HepG2 (cell line): Measurements from ENCODE around the gene ARHGAP5. TPM values are rescaled to one million over a fixed set of nuclear protein-coding genes. Genes with fewer than 3 reads are reported as not detected.

Experiments used
- ATAC-seq: fragments of 200-7000 bp; cut with Tn5 transposase; 3 replicates; pipeline ENCODE4 v1.9.1; 2020; ENCODE audit warnings: mild to moderate bottlenecking, moderate library complexity
- BruUV-seq: library from RNA; stranded (reverse); fragments of 400-500 nt; replicated peaks from 2 replicates; lab custom pipeline; 2021; lab: Mats Ljungman, UMichigan
- CTCF ChIA-PET: fragments of 300-600 bp; formaldehyde crosslinking; extraction: SDS; loops from one replicate; lab custom pipeline; 2021; ENCODE audit warnings: low total read pairs, inconsistent platforms, low intra/inter-chr PET ratio; lab: Yijun Ruan, JAX
- POLR2A ChIA-PET: fragments of 350-600 bp; sonication (Branson Sonifier 250); formaldehyde crosslinking; loops from one replicate; lab custom pipeline; 2020; ENCODE audit warnings: antibody characterized with exemption, inconsistent platforms; lab: Yijun Ruan, JAX
- DNase-seq: peaks from one replicate; pipeline ENCODE4 v3.0.0-alpha.2; 2015; ENCODE audit warnings: low spot score
- FAIRE-seq: peaks from 3 replicates; lab custom pipeline; 2011; peaks lifted over from hg19 to GRCh38; lab: Jason Lieb, UNC
- H2AFZ ChIP-seq: one replicate; pipeline ENCODE4 v1.6.1; 2011; ENCODE audit warnings: low read length, inconsistent platforms
- H3K27ac ChIP-seq: fragments of 300-600 bp; 3 replicates; pipeline ENCODE4 v1.8.0; 2011; ENCODE audit warnings: mixed run types, mild to moderate bottlenecking, mixed read lengths, low read length, inconsistent platforms; ENCODE audit not compliant: insufficient read depth; ENCODE audit errors: extremely low read length
- H3K27me3 ChIP-seq, 2 experiments: fragments of 200-600 bp in 1 of 2; 2 replicates in 1 of 2; 3 replicates in 1 of 2; pipeline versions ENCODE4 v1.6.0 to v1.8.0; 2011; ENCODE audit warnings: low read length in 2 of 2, mild to moderate bottlenecking in 2 of 2, moderate library complexity in 2 of 2, inconsistent platforms in 1 of 2; ENCODE audit not compliant: insufficient read depth in 2 of 2, control insufficient read depth in 1 of 2
- H3K36me3 ChIP-seq, 2 experiments: fragments of 200-600 bp in 1 of 2; replicated peaks in 1 of 2; 2 replicates in 1 of 2; 3 replicates in 1 of 2; pipeline versions ENCODE4 v1.5.1 to v1.8.0; 2011; ENCODE audit warnings: low read length in 2 of 2, inconsistent platforms in 1 of 2; ENCODE audit not compliant: insufficient read depth in 2 of 2, control insufficient read depth in 1 of 2
- H3K4me1 ChIP-seq: 2 replicates; pipeline ENCODE4 v1.5.1; 2012; ENCODE audit warnings: low read length, inconsistent platforms; ENCODE audit not compliant: insufficient read depth
- H3K4me2 ChIP-seq: 2 replicates; pipeline ENCODE4 v1.6.0; 2011; ENCODE audit warnings: low read depth, low read length, inconsistent platforms
- H3K4me3 ChIP-seq, 3 experiments: fragments of 200-600 bp in 1 of 3; sonication (generic), shearing (Covaris generic) in 1 of 3; replicated peaks in 1 of 3; 2 replicates each; pipeline ENCODE4 v1.5.1; 2011 to 2016; ENCODE audit warnings: low read length in 3 of 3, inconsistent platforms in 2 of 3, low read depth in 2 of 3, mild to moderate bottlenecking in 2 of 3, control low read depth in 1 of 3, mixed read lengths in 1 of 3; ENCODE audit not compliant: insufficient read depth in 1 of 3
- H3K79me2 ChIP-seq: one replicate; pipeline ENCODE4 v1.6.1; 2011; ENCODE audit warnings: low read length, inconsistent platforms; ENCODE audit not compliant: insufficient read depth
- H3K9ac ChIP-seq: 2 replicates; pipeline ENCODE4 v1.6.0; 2011; ENCODE audit warnings: mild to moderate bottlenecking, low read depth, low read length, inconsistent platforms; ENCODE audit not compliant: insufficient read depth
- H3K9me3 ChIP-seq: 2 replicates; pipeline ENCODE4 v1.5.1; 2012; ENCODE audit warnings: mild to moderate bottlenecking, low read length
- H4K20me1 ChIP-seq: 2 replicates; pipeline ENCODE4 v1.6.0; 2011; ENCODE audit warnings: inconsistent platforms, mild to moderate bottlenecking, low read length, moderate library complexity; ENCODE audit not compliant: insufficient read depth
- CEBPB ChIP-seq: IDR thresholded peaks from 2 replicates; pipeline ENCODE4 v1.6.1; 2011; ENCODE audit warnings: low read depth, low read length, improper control_type of control experiment, borderline replicate concordance
- RXRB ChIP-seq: IDR thresholded peaks from 2 replicates; pipeline ENCODE4 v1.6.1; 2016; ENCODE audit warnings: borderline replicate concordance, missing genetic modification reagents, missing compliant biosample characterization
- SOX5 ChIP-seq: IDR thresholded peaks from 2 replicates; pipeline ENCODE4 v1.6.1; 2016; ENCODE audit warnings: borderline replicate concordance
- ZBTB7A ChIP-seq: sonication (generic); formaldehyde crosslinking; IDR thresholded peaks from 2 replicates; pipeline ENCODE4 v1.8.0; 2022; ENCODE audit warnings: mild to moderate bottlenecking, missing genetic modification reagents
- ZNF589 ChIP-seq: sonication (generic); formaldehyde crosslinking; conservative IDR thresholded peaks from 2 replicates; pipeline ENCODE4 v1.8.0; 2022; ENCODE audit warnings: mild to moderate bottlenecking, moderate library complexity, missing genetic modification reagents
- ZNF713 ChIP-seq: sonication (generic); formaldehyde crosslinking; IDR thresholded peaks from 2 replicates; pipeline ENCODE4 v1.4.0; 2020; ENCODE audit warnings: mild to moderate bottlenecking, missing genetic modification reagents
- ZSCAN20 ChIP-seq: sonication (generic); formaldehyde crosslinking; IDR thresholded peaks from 2 replicates; pipeline ENCODE4 v1.4.0; 2020; ENCODE audit warnings: missing genetic modification reagents, mild to moderate bottlenecking, borderline replicate concordance
- WGBS: methylation state at CpG from one replicate; pipeline ENCODE4 v1.1.6; 2017; ENCODE audit warnings: low lambda C conversion rate; 5-methylcytosine and 5-hydroxymethylcytosine counted together
- in situ Hi-C: cut with HindIII; loops from 2 replicates; pipeline ENCODE4 v1.10.0; 2017; ENCODE audit warnings: low pct_unique_long_range_greater_than_20kb; ENCODE audit not compliant: extremely low pct_ligation_motif_present
- intact Hi-C: fragments of 100-400 bp; cut with micrococcal nuclease; formaldehyde crosslinking; loops from one replicate; pipeline ENCODE4 v1.10.0; 2022; ENCODE audit not compliant: unreplicated experiment
- polyA plus RNA-seq, 8 experiments: library from polyadenylated mRNA; depleted of rRNA in 3 of 8; stranded (reverse) in 7 of 8; unstranded in 1 of 8; fragments of >200 nt; fragmentation: Illumina TruSeq in 4 of 8; extraction: Trizol in 4 of 8; gene quantifications; 2 replicates each; pipeline versions ENCODE4 v1.2.1 to v1.2.3, GENCODE V29; 2011 to 2016; ENCODE audit warnings: low read depth in 4 of 8, missing spikeins in 1 of 8, mixed read lengths in 1 of 8; ENCODE audit not compliant: insufficient read depth in 1 of 8
- total RNA-seq, 5 experiments: library from RNA; depleted of rRNA; stranded (reverse); fragments of >200 nt; fragmentation: Illumina TruSeq; extraction: Trizol; gene quantifications; 2 replicates each; pipeline ENCODE4 v1.2.3, GENCODE V29; 2016; ENCODE audit warnings: low read depth in 1 of 5
- TF ChIP-seq, protein P1 (sequence below), 2 experiments: fragments of 450-650 bp in 1 of 2; sonication (generic) in 1 of 2; formaldehyde crosslinking; IDR thresholded peaks; 2 replicates each; pipeline versions ENCODE4 v1.5.0 to v1.8.0; 2020 to 2022; ENCODE audit warnings: mild to moderate bottlenecking in 1 of 2, missing genetic modification reagents in 1 of 2
- TF ChIP-seq, protein P2 (sequence below): sonication (generic); formaldehyde crosslinking; IDR thresholded peaks from 2 replicates; pipeline ENCODE4 v1.4.0; 2020; ENCODE audit warnings: missing genetic modification reagents; ENCODE audit errors: not compliant biosample characterization
- TF ChIP-seq, protein P3 (sequence below): sonication (generic); formaldehyde crosslinking; IDR thresholded peaks from 2 replicates; pipeline ENCODE4 v1.8.0; 2022; ENCODE audit warnings: missing genetic modification reagents, mild to moderate bottlenecking, borderline replicate concordance

ARHGAP5 gene
- total and polyA plus RNA-seq, 2 of the 13 experiments (the other 11 are each of a cell fraction or from before 2014, with no cell fraction given) = 33.7 to 144 TPM

DNA sequence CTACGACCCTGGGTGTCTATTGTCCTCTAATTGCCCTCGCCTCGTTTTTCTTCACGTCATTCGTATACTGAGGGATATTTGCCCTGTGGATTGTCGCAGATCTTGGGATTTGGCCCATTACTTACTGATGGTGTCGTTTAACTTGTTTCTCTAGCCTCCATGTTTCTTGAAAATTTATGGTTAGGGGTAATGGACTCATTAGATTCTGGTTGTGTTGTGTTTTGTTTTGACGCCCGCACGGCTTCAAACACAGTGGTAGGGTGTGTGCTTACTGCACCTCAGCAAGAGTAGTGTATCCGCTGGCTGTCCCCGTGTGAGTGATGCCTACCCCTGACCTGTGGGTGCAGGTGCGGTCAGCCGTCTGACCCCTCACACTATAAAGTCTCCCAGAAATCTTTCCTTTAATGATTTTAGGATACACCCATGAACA is 126.8 kb downstream of the ARHGAP5 start (continued):
- TF ChIP-seq ZSCAN20 (CRISPR knock-in tag) (no peak), ZNF713 (0 out of 2 replicates have a peak, but pooled peaks have one; percentile 7), SOX5 (no peak), ZNF589 (CRISPR knock-in tag) (no peak), RXRB (CRISPR knock-in tag) (no peak), ZBTB7A (CRISPR knock-in tag) (no peak)
- TF ChIP-seq, protein P1, sequence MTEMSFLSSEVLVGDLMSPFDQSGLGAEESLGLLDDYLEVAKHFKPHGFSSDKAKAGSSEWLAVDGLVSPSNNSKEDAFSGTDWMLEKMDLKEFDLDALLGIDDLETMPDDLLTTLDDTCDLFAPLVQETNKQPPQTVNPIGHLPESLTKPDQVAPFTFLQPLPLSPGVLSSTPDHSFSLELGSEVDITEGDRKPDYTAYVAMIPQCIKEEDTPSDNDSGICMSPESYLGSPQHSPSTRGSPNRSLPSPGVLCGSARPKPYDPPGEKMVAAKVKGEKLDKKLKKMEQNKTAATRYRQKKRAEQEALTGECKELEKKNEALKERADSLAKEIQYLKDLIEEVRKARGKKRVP (CRISPR knock-in tag; IDR thresholded peaks at IDR 0.05) = no peak
- TF ChIP-seq, protein P2, sequence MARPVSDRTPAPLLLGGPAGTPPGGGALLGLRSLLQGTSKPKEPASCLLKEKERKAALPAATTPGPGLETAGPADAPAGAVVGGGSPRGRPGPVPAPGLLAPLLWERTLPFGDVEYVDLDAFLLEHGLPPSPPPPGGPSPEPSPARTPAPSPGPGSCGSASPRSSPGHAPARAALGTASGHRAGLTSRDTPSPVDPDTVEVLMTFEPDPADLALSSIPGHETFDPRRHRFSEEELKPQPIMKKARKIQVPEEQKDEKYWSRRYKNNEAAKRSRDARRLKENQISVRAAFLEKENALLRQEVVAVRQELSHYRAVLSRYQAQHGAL (CRISPR knock-in tag) = no peak

DNA sequence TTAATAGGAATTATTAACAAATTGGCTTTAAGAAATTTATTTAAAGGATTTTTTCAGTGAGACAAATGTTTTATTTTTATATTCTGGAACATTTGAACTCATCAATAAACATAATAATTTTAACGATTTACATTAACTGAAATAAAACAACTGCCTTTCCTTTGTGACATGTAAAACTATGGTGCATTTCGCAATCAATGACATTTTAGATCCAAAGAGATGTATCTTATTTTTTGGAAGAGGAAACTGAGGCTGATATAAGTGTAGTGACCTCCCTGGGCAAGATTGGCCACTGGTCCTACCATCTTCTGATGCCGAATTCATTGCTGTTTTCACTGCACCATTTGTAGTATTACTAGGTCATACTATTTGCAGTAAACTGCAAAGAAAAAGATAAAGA is 128.4 kb downstream of the ARHGAP5 start:
- FAIRE-seq = no peak

More for the DNA sequence above, 128.4 kb downstream of the ARHGAP5 start:
- H3K27ac ChIP-seq = no peak overlapping the region
- 74% methylated on average over 3 of the region's 3 CpGs for WGBS
- TF ChIP-seq CEBPB = peak; percentile 89
- TF ChIP-seq, protein P3, sequence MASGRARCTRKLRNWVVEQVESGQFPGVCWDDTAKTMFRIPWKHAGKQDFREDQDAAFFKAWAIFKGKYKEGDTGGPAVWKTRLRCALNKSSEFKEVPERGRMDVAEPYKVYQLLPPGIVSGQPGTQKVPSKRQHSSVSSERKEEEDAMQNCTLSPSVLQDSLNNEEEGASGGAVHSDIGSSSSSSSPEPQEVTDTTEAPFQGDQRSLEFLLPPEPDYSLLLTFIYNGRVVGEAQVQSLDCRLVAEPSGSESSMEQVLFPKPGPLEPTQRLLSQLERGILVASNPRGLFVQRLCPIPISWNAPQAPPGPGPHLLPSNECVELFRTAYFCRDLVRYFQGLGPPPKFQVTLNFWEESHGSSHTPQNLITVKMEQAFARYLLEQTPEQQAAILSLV (CRISPR knock-in tag) = no peak
- ChIA-PET POLR2A (no interaction called here), CTCF (no interaction called here)
- ATAC-seq = no peak
- no peak overlapping the region for H3K4me2 ChIP-seq
- no peak overlapping the region for H3K4me3 ChIP-seq
- intact Hi-C loops (loop anchor here (10.0 kb wide), 1 partner anchor 1001 kb away; the partner anchor contains the start of gene HECTD1), in situ Hi-C loops (no loop called here)
- DNase-seq = no peak
- no peaks in the 10 kb centered on the region for H3K36me3 ChIP-seq
- no peak overlapping the region for H2AFZ ChIP-seq
- no peaks in the 10 kb centered on the region for H3K9me3 ChIP-seq
- no TSS peak for BruUV-seq
- H3K27me3 ChIP-seq = no peaks in the 10 kb centered on the region; a peak in 1 of 5 replicates
- H3K79me2 ChIP-seq = no peaks in the 10 kb centered on the region
- H3K4me1 ChIP-seq = peaks cover 13% of the 10 kb centered on the region
- H4K20me1 ChIP-seq = no peaks in the 10 kb centered on the region
- no peak overlapping the region for H3K9ac ChIP-seq
